ENCODE results near the gene SLC25A3.
"Not testable (repeated sequence)": the region's sequence is repeated elsewhere in the genome, so short reads cannot be mapped to it uniquely, and the experiment has no call there.

SLC25A3 gene

GRCh38 chr12:98594050-98594835 lies 757 bp downstream of the SLC25A3 start:
- FAIRE-seq (peak; percentile 47), DNase-seq (ENCODE audit: insufficient read length, low spot score) (no peak)

GRCh38 chr12:98595243-98595988 lies 1.9 kb downstream of the SLC25A3 start:
- FAIRE-seq (no peak), DNase-seq (ENCODE audit: insufficient read length, low spot score) (no peak)

GRCh38 chr12:98597313-98597712 lies 3.8 kb downstream of the SLC25A3 start:
- FAIRE-seq; DNase-seq (ENCODE audit: insufficient read length, low spot score): not testable (repeated sequence)

GRCh38 chr12:98601924-98602323 lies 8.4 kb downstream of the SLC25A3 start:
- FAIRE-seq (no peak), DNase-seq (ENCODE audit: insufficient read length, low spot score) (no peak)

- DNase-seq (ENCODE audit: insufficient read length, low spot score) (no peak), FAIRE-seq (no peak)
Measured at GRCh38 chr12:98606359-98606988, 13.0 kb downstream of the SLC25A3 start.

- FAIRE-seq (no peak), DNase-seq (ENCODE audit: insufficient read length, low spot score) (no peak)
Measured at GRCh38 chr12:98610596-98610995, 17.1 kb downstream of the SLC25A3 start.

GRCh38 chr12:98612696-98613334 lies 19.3 kb downstream of the SLC25A3 start:
- DNase-seq (ENCODE audit: insufficient read length, low spot score) (no peak), FAIRE-seq (peak; percentile 86)

GRCh38 chr12:98618952-98619351 lies 25.5 kb downstream of the SLC25A3 start:
- DNase-seq (ENCODE audit: insufficient read length, low spot score): no peak
- FAIRE-seq: no peak

GRCh38 chr12:98635657-98636323 lies 42.3 kb downstream of the SLC25A3 start:
- DNase-seq (ENCODE audit: insufficient read length, low spot score) (no peak), FAIRE-seq (peak; percentile 90)

GRCh38 chr12:98637068-98637467 lies 43.6 kb downstream of the SLC25A3 start:
- FAIRE-seq (no peak), DNase-seq (ENCODE audit: insufficient read length, low spot score) (no peak)

GRCh38 chr12:98638009-98638408 lies 44.5 kb downstream of the SLC25A3 start:
- FAIRE-seq (no peak), DNase-seq (ENCODE audit: insufficient read length, low spot score) (no peak)

GRCh38 chr12:98639491-98639890 lies 46.0 kb downstream of the SLC25A3 start:
- no peak for DNase-seq (ENCODE audit: insufficient read length, low spot score)
- FAIRE-seq: no peak

GRCh38 chr12:98642801-98643200 lies 49.3 kb downstream of the SLC25A3 start:
- DNase-seq (ENCODE audit: insufficient read length, low spot score); FAIRE-seq: not testable (repeated sequence)

GRCh38 chr12:98644433-98644711 lies 50.9 kb downstream of the SLC25A3 start:
- FAIRE-seq (no peak), DNase-seq (ENCODE audit: insufficient read length, low spot score) (no peak)

GRCh38 chr12:98644712-98645571 lies 51.5 kb downstream of the SLC25A3 start, which contains the start of the genes APAF1 and IKBIP:
Gene APAF1, plus strand, starts transcription at chr12:98645290. Its CDS starts 3,070 bp downstream, at chr12:98648360.
Gene IKBIP, minus strand, starts transcription at chr12:98644788. Its CDS starts 87 bp downstream, at chr12:98644701.
- FAIRE-seq: peak; percentile 90
- peak; percentile 73 for DNase-seq (ENCODE audit: insufficient read length, low spot score)

- FAIRE-seq (peak; percentile 33), DNase-seq (ENCODE audit: insufficient read length, low spot score) (no peak)
Measured at GRCh38 chr12:98645572-98646067, 52.1 kb downstream of the SLC25A3 start.

GRCh38 chr12:98646294-98647090 lies 53.0 kb downstream of the SLC25A3 start:
- peak; percentile 80 for FAIRE-seq
- no peak for DNase-seq (ENCODE audit: insufficient read length, low spot score)

- no peak for FAIRE-seq
Measured at GRCh38 chr12:98651328-98651727, 57.8 kb downstream of the SLC25A3 start.

More at GRCh38 chr12:98651328-98651727, 57.8 kb downstream of the SLC25A3 start:
- no peak for DNase-seq (ENCODE audit: insufficient read length, low spot score)

Measured in GM19239 (cell line).